HCT116 (cell line): ENCODE data around the gene GABRR2. TPM values are rescaled to one million over a fixed set of nuclear protein-coding genes. Genes with fewer than 3 reads are reported as not detected.

Source experiments
- ATAC-seq: fragments of 200-7000 bp; cut with Tn5 transposase; 2 replicates; pipeline ENCODE4 v1.9.1; 2020; ENCODE audit warnings: mild to moderate bottlenecking, moderate library complexity
- BruUV-seq: library from RNA; stranded (reverse); fragments of 400-500 nt; replicated peaks from 2 replicates; lab custom pipeline; 2021; lab: Mats Ljungman, UMichigan
- CTCF ChIA-PET: fragments of 300-600 bp; sonication (Branson Sonifier 250); formaldehyde crosslinking; loops from one replicate; lab custom pipeline; 2021; ENCODE audit warnings: antibody characterized with exemption; lab: Charles Lee
- POLR2A ChIA-PET: fragments of 300-600, 350-600 bp; sonication (Branson Sonifier 250); formaldehyde crosslinking; loops from one replicate; lab custom pipeline; 2021; ENCODE audit warnings: antibody characterized with exemption; lab: Charles Lee
- RAD21 ChIA-PET, 2 experiments: fragments of 300-600 bp; sonication (Branson Sonifier 250); formaldehyde crosslinking; loops; one replicate each; lab custom pipeline; 2023; ENCODE audit warnings: low total read pairs in 2 of 2; ENCODE audit not compliant: uncharacterized antibody in 2 of 2, unreplicated experiment in 2 of 2, low non-redundant PET in 1 of 2; lab: Charles Lee
- DNase-seq: peaks from one replicate; pipeline ENCODE4 v3.0.0-alpha.2; 2010; ENCODE audit warnings: low read depth, low spot score
- H2AFZ ChIP-seq: fragments of 200-600 bp; shearing (Covaris generic), sonication (generic); 2 replicates; pipeline ENCODE4 v1.6.1; 2017; ENCODE audit warnings: low read depth, mixed run types, mixed read lengths, antibody characterized with exemption, low read length; ENCODE audit not compliant: poor library complexity, severe bottlenecking
- H3K27ac ChIP-seq: 2 replicates; pipeline ENCODE4 v1.5.1; 2012; ENCODE audit warnings: low read depth, low read length
- H3K27me3 ChIP-seq: fragments of 200-600 bp; sonication (generic); 2 replicates; pipeline ENCODE4 v1.6.1; 2016; ENCODE audit warnings: mixed run types, low read length, mixed read lengths; ENCODE audit not compliant: insufficient read depth
- H3K36me3 ChIP-seq, 2 experiments: fragments of 200-500 bp in 1 of 2; fragments of 200-600 bp in 1 of 2; sonication (Bioruptor generic) in 1 of 2; sonication (generic) in 1 of 2; 2 replicates each; pipeline versions ENCODE4 v1.5.1 to v1.6.1; 2014 to 2016; ENCODE audit warnings: low read length in 2 of 2, inconsistent platforms in 1 of 2, mixed read lengths in 1 of 2, mixed run types in 1 of 2; ENCODE audit not compliant: insufficient read depth in 2 of 2, control insufficient read depth in 1 of 2
- H3K4me1 ChIP-seq, 2 experiments: fragments of 200-600 bp in 1 of 2; sonication (generic) in 1 of 2; 2 replicates each; pipeline versions ENCODE4 v1.5.1 to v1.6.1; 2012 to 2017; ENCODE audit warnings: low read length in 2 of 2, inconsistent platforms in 1 of 2, mild to moderate bottlenecking in 1 of 2, mixed read lengths in 1 of 2, mixed run types in 1 of 2, moderate library complexity in 1 of 2; ENCODE audit not compliant: insufficient read depth in 2 of 2, control insufficient read depth in 1 of 2
- H3K4me2 ChIP-seq: fragments of 200-600 bp; sonication (generic); 2 replicates; pipeline ENCODE4 v1.6.1; 2017; ENCODE audit warnings: mixed run types, low read length, mixed read lengths
- H3K4me3 ChIP-seq, 2 experiments: fragments of 200-600 bp in 1 of 2; sonication (generic) in 1 of 2; replicated peaks in 1 of 2; 2 replicates each; pipeline ENCODE4 v1.5.1; 2011 to 2016; ENCODE audit warnings: low read length in 2 of 2, control low read depth in 1 of 2, low read depth in 1 of 2, mild to moderate bottlenecking in 1 of 2, mixed read lengths in 1 of 2, mixed run types in 1 of 2
- H3K79me2 ChIP-seq: fragments of 200-600 bp; sonication (generic); 2 replicates; pipeline ENCODE4 v1.6.1; 2017; ENCODE audit warnings: mild to moderate bottlenecking, mixed run types, low read length, moderate library complexity, mixed read lengths; ENCODE audit not compliant: insufficient read depth
- H3K9ac ChIP-seq: fragments of 200-600 bp; sonication (generic); 2 replicates; pipeline ENCODE4 v1.6.1; 2016; ENCODE audit warnings: low read length, mixed read lengths
- H3K9me2 ChIP-seq: fragments of 200-600 bp; sonication (generic), shearing (Covaris generic); 2 replicates; pipeline ENCODE4 v1.6.1; 2017; ENCODE audit warnings: mixed run types, mild to moderate bottlenecking, moderate library complexity; ENCODE audit not compliant: insufficient read depth
- H3K9me3 ChIP-seq, 2 experiments: fragments of 200-500 bp in 1 of 2; fragments of 200-600 bp in 1 of 2; sonication (Bioruptor generic) in 1 of 2; sonication (generic) in 1 of 2; 2 replicates each; pipeline ENCODE4 v1.6.1; 2014 to 2017; ENCODE audit warnings: low read length in 2 of 2, mixed read lengths in 2 of 2, inconsistent platforms in 1 of 2, low read depth in 1 of 2, mild to moderate bottlenecking in 1 of 2, mixed run types in 1 of 2, moderate library complexity in 1 of 2; ENCODE audit not compliant: control insufficient read depth in 1 of 2, insufficient read depth in 1 of 2
- H4K20me1 ChIP-seq: fragments of 200-600 bp; sonication (generic), shearing (Covaris generic); 2 replicates; pipeline ENCODE4 v1.6.1; 2017; ENCODE audit warnings: mixed run types, mild to moderate bottlenecking, moderate library complexity; ENCODE audit not compliant: insufficient read depth
- CBX3 ChIP-seq: IDR thresholded peaks from 2 replicates; pipeline ENCODE4 v1.6.1; 2012; ENCODE audit warnings: low read depth
- RAD21 ChIP-seq: IDR thresholded peaks from 2 replicates; pipeline ENCODE4 v1.6.1; 2012; ENCODE audit warnings: low read depth, mild to moderate bottlenecking
- intact Hi-C: fragments of 100-400 bp; cut with micrococcal nuclease; formaldehyde crosslinking; loops from 2 replicates; pipeline ENCODE4 v1.10.0; 2022
- total RNA-seq: library from RNA; stranded (reverse); gene quantifications from one replicate; pipeline ENCODE4 v1.2.1, GENCODE V29; 2021; ENCODE audit not compliant: unreplicated experiment
- TF ChIP-seq, protein P1 (sequence below), 3 experiments: fragments of 200-600 bp in 1 of 3; sonication (generic) in 1 of 3; IDR thresholded peaks in 2 of 3; conservative IDR thresholded peaks in 1 of 3; 2 replicates each; pipeline ENCODE4 v1.5.1; 2012 to 2017; ENCODE audit warnings: low read depth in 2 of 3, low read length in 2 of 3, antibody characterized with exemption in 1 of 3, borderline replicate concordance in 1 of 3, control low read depth in 1 of 3, mild to moderate bottlenecking in 1 of 3, mixed read lengths in 1 of 3, mixed run types in 1 of 3, moderate library complexity in 1 of 3; ENCODE audit not compliant: insufficient read depth in 1 of 3
- TF ChIP-seq, protein P2 (sequence below): IDR thresholded peaks from 2 replicates; pipeline ENCODE4 v1.6.1; 2012; ENCODE audit warnings: low read depth

GABRR2 gene
- total RNA-seq, 1 experiment from 2014 or later = 0.57 TPM

GRCh38 chr6:89242574-89243330, 72.3 kb downstream of the GABRR2 start:
- no peak overlapping the region for H3K9ac ChIP-seq
- no peak overlapping the region for H3K4me2 ChIP-seq
- ATAC-seq (peak; percentile 86), DNase-seq (peak; percentile 59)
- intact Hi-C loops = loop anchor here (1.0 kb wide), 2 partner anchors 120 to 260 kb away; no protein-coding TSS in a partner anchor
- ChIA-PET RAD21 (interaction anchor here (0.6 to 1.2 kb wide), 6 partner anchors 122 to 343 kb away, joined by 3 to 10 read pairs (median 5); no protein-coding TSS in a partner anchor), CTCF (interaction anchor here (0.6 to 3.3 kb wide), 8 partner anchors 10 to 375 kb away, joined by 3 to 43 read pairs (median 3); no protein-coding TSS in a partner anchor), POLR2A (interaction anchor here (0.6 to 1.0 kb wide), 2 partner anchors 260 to 1907 kb away, joined by 3 read pairs; no protein-coding TSS in a partner anchor)
- BruUV-seq = no TSS peak
- H3K79me2 ChIP-seq = no peaks in the 10 kb centered on the region
- H3K27me3 ChIP-seq = no peaks in the 10 kb centered on the region
- H3K36me3 ChIP-seq = no peaks in the 10 kb centered on the region
- TF ChIP-seq, protein P1, sequence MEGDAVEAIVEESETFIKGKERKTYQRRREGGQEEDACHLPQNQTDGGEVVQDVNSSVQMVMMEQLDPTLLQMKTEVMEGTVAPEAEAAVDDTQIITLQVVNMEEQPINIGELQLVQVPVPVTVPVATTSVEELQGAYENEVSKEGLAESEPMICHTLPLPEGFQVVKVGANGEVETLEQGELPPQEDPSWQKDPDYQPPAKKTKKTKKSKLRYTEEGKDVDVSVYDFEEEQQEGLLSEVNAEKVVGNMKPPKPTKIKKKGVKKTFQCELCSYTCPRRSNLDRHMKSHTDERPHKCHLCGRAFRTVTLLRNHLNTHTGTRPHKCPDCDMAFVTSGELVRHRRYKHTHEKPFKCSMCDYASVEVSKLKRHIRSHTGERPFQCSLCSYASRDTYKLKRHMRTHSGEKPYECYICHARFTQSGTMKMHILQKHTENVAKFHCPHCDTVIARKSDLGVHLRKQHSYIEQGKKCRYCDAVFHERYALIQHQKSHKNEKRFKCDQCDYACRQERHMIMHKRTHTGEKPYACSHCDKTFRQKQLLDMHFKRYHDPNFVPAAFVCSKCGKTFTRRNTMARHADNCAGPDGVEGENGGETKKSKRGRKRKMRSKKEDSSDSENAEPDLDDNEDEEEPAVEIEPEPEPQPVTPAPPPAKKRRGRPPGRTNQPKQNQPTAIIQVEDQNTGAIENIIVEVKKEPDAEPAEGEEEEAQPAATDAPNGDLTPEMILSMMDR (IDR thresholded peaks at IDR 0.05 in 2 of 3, conservative IDR thresholded peaks at IDR 0.05 in 1 of 3; ENCODE audit: borderline replicate concordance in 1 of 3, insufficient read depth in 1 of 3, low read depth in 2 of 3, low read length in 2 of 3) = peak; percentile 46 to 74 (median 52); a peak in 5 of 6 replicates
- TF ChIP-seq RAD21 = peak; percentile 86
- peak; percentile 29; the same call in 1 of the 2 replicates for TF ChIP-seq CBX3
- TF ChIP-seq, protein P2, sequence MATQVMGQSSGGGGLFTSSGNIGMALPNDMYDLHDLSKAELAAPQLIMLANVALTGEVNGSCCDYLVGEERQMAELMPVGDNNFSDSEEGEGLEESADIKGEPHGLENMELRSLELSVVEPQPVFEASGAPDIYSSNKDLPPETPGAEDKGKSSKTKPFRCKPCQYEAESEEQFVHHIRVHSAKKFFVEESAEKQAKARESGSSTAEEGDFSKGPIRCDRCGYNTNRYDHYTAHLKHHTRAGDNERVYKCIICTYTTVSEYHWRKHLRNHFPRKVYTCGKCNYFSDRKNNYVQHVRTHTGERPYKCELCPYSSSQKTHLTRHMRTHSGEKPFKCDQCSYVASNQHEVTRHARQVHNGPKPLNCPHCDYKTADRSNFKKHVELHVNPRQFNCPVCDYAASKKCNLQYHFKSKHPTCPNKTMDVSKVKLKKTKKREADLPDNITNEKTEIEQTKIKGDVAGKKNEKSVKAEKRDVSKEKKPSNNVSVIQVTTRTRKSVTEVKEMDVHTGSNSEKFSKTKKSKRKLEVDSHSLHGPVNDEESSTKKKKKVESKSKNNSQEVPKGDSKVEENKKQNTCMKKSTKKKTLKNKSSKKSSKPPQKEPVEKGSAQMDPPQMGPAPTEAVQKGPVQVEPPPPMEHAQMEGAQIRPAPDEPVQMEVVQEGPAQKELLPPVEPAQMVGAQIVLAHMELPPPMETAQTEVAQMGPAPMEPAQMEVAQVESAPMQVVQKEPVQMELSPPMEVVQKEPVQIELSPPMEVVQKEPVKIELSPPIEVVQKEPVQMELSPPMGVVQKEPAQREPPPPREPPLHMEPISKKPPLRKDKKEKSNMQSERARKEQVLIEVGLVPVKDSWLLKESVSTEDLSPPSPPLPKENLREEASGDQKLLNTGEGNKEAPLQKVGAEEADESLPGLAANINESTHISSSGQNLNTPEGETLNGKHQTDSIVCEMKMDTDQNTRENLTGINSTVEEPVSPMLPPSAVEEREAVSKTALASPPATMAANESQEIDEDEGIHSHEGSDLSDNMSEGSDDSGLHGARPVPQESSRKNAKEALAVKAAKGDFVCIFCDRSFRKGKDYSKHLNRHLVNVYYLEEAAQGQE = no peak
- no peaks in the 10 kb centered on the region for H4K20me1 ChIP-seq
- H3K9me2 ChIP-seq = no peaks in the 10 kb centered on the region; the same call in 1 of the 2 replicates
- no peaks in the 10 kb centered on the region for H3K4me1 ChIP-seq
- H2AFZ ChIP-seq = peak overlapping the region; percentile 59
- H3K27ac ChIP-seq = no peak overlapping the region
- H3K4me3 ChIP-seq = no peak overlapping the region
- no peaks in the 10 kb centered on the region for H3K9me3 ChIP-seq
